Measurements from ENCODE around the gene CLHC1. TPM values are rescaled to one million over a fixed set of nuclear protein-coding genes. Genes with fewer than 3 reads are reported as not detected.

CLHC1 gene
- total RNA-seq, 2 donors from 2014 or later: 6.5 to 8.1 TPM

GRCh38 chr2:55159037-55159651 is 72.9 kb downstream of the CLHC1 start:
- ATAC-seq: peak; percentile 69
- intact Hi-C loops (cut with DNase I, micrococcal nuclease): no loop called here
- DNase-seq: peak in 1 of 2 donors; percentile 73

GRCh38 chr2:55158111-55158814 is 73.8 kb downstream of the CLHC1 start:
- ATAC-seq (peak; percentile 42), DNase-seq (no peak)
- intact Hi-C loops (cut with DNase I, micrococcal nuclease): no loop called here

GRCh38 chr2:55157474-55157884 is 74.6 kb downstream of the CLHC1 start:
- ATAC-seq (peak; percentile 23), DNase-seq (no peak)
- intact Hi-C loops (cut with DNase I, micrococcal nuclease): no loop called here

GRCh38 chr2:55156984-55157383 is 75.1 kb downstream of the CLHC1 start:
- intact Hi-C loops (cut with DNase I, micrococcal nuclease): no loop called here
- no peak for DNase-seq
- ATAC-seq: no peak

- DNase-seq (no peak), ATAC-seq (no peak)
- intact Hi-C loops (cut with DNase I, micrococcal nuclease): no loop called here
These were observed 75.8 kb downstream of the CLHC1 start for GRCh38 chr2:55156326-55156725.

GRCh38 chr2:55155764-55156281 is 76.3 kb downstream of the CLHC1 start:
- intact Hi-C loops (cut with DNase I, micrococcal nuclease): no loop called here
- DNase-seq: no peak
- ATAC-seq: no peak

GRCh38 chr2:55155206-55155605 is 76.9 kb downstream of the CLHC1 start:
- intact Hi-C loops (cut with DNase I, micrococcal nuclease): no loop called here
- no peak for ATAC-seq
- DNase-seq: no peak

GRCh38 chr2:55154525-55155030 is 77.5 kb downstream of the CLHC1 start:
- DNase-seq (no peak), ATAC-seq (no peak)

GRCh38 chr2:55153584-55154299 is 78.4 kb downstream of the CLHC1 start:
- intact Hi-C loops (cut with DNase I, micrococcal nuclease): no loop called here
- peak; percentile 70 for ATAC-seq
- no peak for DNase-seq

More at GRCh38 chr2:55154525-55155030, 77.5 kb downstream of the CLHC1 start:
- intact Hi-C loops (cut with DNase I, micrococcal nuclease): no loop called here

GRCh38 chr2:55152475-55153412 is 79.3 kb downstream of the CLHC1 start:
- intact Hi-C loops (cut with DNase I, micrococcal nuclease): no loop called here
- DNase-seq (no peak), ATAC-seq (no peak)

GRCh38 chr2:55151733-55152433 is 80.2 kb downstream of the CLHC1 start:
- no peak for DNase-seq
- ATAC-seq: no peak
- intact Hi-C loops (cut with DNase I, micrococcal nuclease): no loop called here

GRCh38 chr2:55150834-55151233 is 81.3 kb downstream of the CLHC1 start:
- intact Hi-C loops (cut with DNase I, micrococcal nuclease): no loop called here
- DNase-seq (no peak), ATAC-seq (no peak)

- DNase-seq: no peak
- no peak for ATAC-seq
- intact Hi-C loops (cut with DNase I, micrococcal nuclease): no loop called here
These were observed 83.8 kb downstream of the CLHC1 start for GRCh38 chr2:55148269-55148668.

GRCh38 chr2:55147531-55147930 is 84.6 kb downstream of the CLHC1 start:
- ATAC-seq: no peak
- intact Hi-C loops (cut with DNase I, micrococcal nuclease): no loop called here
- DNase-seq: no peak

GRCh38 chr2:55147041-55147440 is 85.1 kb downstream of the CLHC1 start:
- DNase-seq: no peak
- no peak for ATAC-seq
- intact Hi-C loops (cut with DNase I, micrococcal nuclease): no loop called here

- DNase-seq (no peak), ATAC-seq (no peak)
- intact Hi-C loops (cut with DNase I, micrococcal nuclease): no loop called here
These were observed 85.8 kb downstream of the CLHC1 start for GRCh38 chr2:55146263-55146662.

- ATAC-seq (peak; percentile 69), DNase-seq (no peak)
- intact Hi-C loops (cut with DNase I, micrococcal nuclease): no loop called here
These were observed 86.9 kb downstream of the CLHC1 start for GRCh38 chr2:55144922-55145820.
